ENCODE measurements around the gene CFAP107.

GRCh38 chr1:12769976-12770505, 24.0 kb downstream of the CFAP107 start:
- TF ChIP-seq CTCF (IDR thresholded peaks at IDR 0.05) = no peak
- no peak for TF ChIP-seq AR (CRISPR knock-in tag; IDR thresholded peaks at IDR 0.05)
- TF ChIP-seq CBFB (CRISPR knock-in tag; IDR thresholded peaks at IDR 0.05; ENCODE audit: low read depth) = no peak
- TF ChIP-seq ZNF425 (CRISPR knock-in tag; conservative IDR thresholded peaks at IDR 0.05) = no peak
- TF ChIP-seq ZNF121 (CRISPR knock-in tag; IDR thresholded peaks at IDR 0.05) = no peak
- TF ChIP-seq TCF7 (CRISPR knock-in tag; IDR thresholded peaks at IDR 0.05; ENCODE audit: low read depth) = no peak

Data from WTC11 (cell line).